Brain microvascular endothelial cell (primary cell): ENCODE data around the gene CORO7.
A peak's percentile ranks its signal among the peaks of the same experiment; 100 is the strongest.
"Not testable (repeated sequence)": the region's sequence is repeated elsewhere in the genome, so short reads cannot be mapped to it uniquely, and the experiment has no call there.

Experiments
- DNase-seq: peaks from one replicate; pipeline ENCODE4 v3.0.0-alpha.2; 2020
- H3K27ac ChIP-seq: fragments of 250-450 bp; sonication (Bioruptor Pico); 2 replicates; pipeline ENCODE4 v1.5.1; 2020; ENCODE audit warnings: mild to moderate bottlenecking, moderate library complexity
- H3K27me3 ChIP-seq: fragments of 250-450 bp; sonication (Bioruptor Pico); replicated peaks from 2 replicates; pipeline ENCODE4 v1.5.1; 2020; ENCODE audit warnings: mild to moderate bottlenecking
- H3K36me3 ChIP-seq: fragments of 250-450 bp; sonication (Bioruptor Pico); replicated peaks from 2 replicates; pipeline ENCODE4 v1.5.1; 2020; ENCODE audit warnings: mild to moderate bottlenecking
- H3K4me3 ChIP-seq: 2 replicates; pipeline ENCODE4 v1.5.1; 2011; ENCODE audit warnings: low read depth, mild to moderate bottlenecking, control low read depth, low read length, moderate library complexity
- CTCF ChIP-seq: IDR thresholded peaks from 2 replicates; pipeline ENCODE4 v1.5.1; 2011; ENCODE audit warnings: low read depth, mild to moderate bottlenecking, moderate library complexity, low read length, control low read depth, inconsistent platforms; ENCODE audit errors: missing control alignments
- in situ Hi-C: cut with HindIII; loops from 2 replicates; pipeline ENCODE4 v1.10.0; 2017; ENCODE audit warnings: low sequenced_read_pairs, low pct_ligation_motif_present

CORO7 gene

GRCh38 chr16:4402439-4403132, 13.8 kb downstream of the CORO7 start:
- Histone ChIP-seq H3K27ac (no peak overlapping the region), H3K27me3 (no peaks in the 10 kb centered on the region), H3K36me3 (peaks cover 29% of the 10 kb centered on the region), H3K4me3 (peak overlapping the region; percentile 43)
- in situ Hi-C loops: no loop called here
- DNase-seq: peak; percentile 55
- peak; percentile 80 for TF ChIP-seq CTCF

- Histone ChIP-seq H3K36me3 (peaks cover 21% of the 10 kb centered on the region), H3K4me3 (no peak overlapping the region), H3K27me3 (no peaks in the 10 kb centered on the region), H3K27ac (no peak overlapping the region)
- no peak for DNase-seq
- in situ Hi-C loops: no loop called here
- TF ChIP-seq CTCF: no peak
Measured at GRCh38 chr16:4401510-4401909, 14.9 kb downstream of the CORO7 start.

- in situ Hi-C loops: no loop called here
- H3K27ac ChIP-seq: no peak overlapping the region
- no peaks in the 10 kb centered on the region for H3K27me3 ChIP-seq
- H3K36me3 ChIP-seq: peaks cover 19% of the 10 kb centered on the region
- no peak overlapping the region for H3K4me3 ChIP-seq
- TF ChIP-seq CTCF: no peak
- no peak for DNase-seq
Measured at GRCh38 chr16:4401094-4401501, 15.3 kb downstream of the CORO7 start.

- peaks cover 9% of the 10 kb centered on the region for H3K36me3 ChIP-seq
- in situ Hi-C loops: no loop called here
Measured at GRCh38 chr16:4399001-4399730, 17.2 kb downstream of the CORO7 start.

GRCh38 chr16:4395055-4395726, 21.2 kb downstream of the CORO7 start:
- peaks cover 4% of the 10 kb centered on the region for H3K36me3 ChIP-seq
- TF ChIP-seq CTCF: no peak
- H3K27ac ChIP-seq: no peak overlapping the region
- no peaks in the 10 kb centered on the region for H3K27me3 ChIP-seq
- no peak for DNase-seq
- in situ Hi-C loops: no loop called here
- no peak overlapping the region for H3K4me3 ChIP-seq

More at GRCh38 chr16:4399001-4399730, 17.2 kb downstream of the CORO7 start:
- Histone ChIP-seq H3K4me3 (no peak overlapping the region), H3K27me3 (no peaks in the 10 kb centered on the region), H3K27ac (no peak overlapping the region)
- DNase-seq: no peak
- TF ChIP-seq CTCF: no peak

GRCh38 chr16:4393850-4394249, 22.5 kb downstream of the CORO7 start:
- H3K4me3 ChIP-seq, DNase-seq, H3K27me3 ChIP-seq, in situ Hi-C loops, H3K36me3 ChIP-seq, H3K27ac ChIP-seq: not testable (repeated sequence)
